Amniotic epithelial cell (primary cell): Measurements from ENCODE around the gene SEC61A1.

ENCODE experiments used
- DNase-seq: peaks from one replicate; pipeline ENCODE4 v3.0.0-alpha.2; 2010; ENCODE audit warnings: low read depth

SEC61A1 gene

GRCh38 chr3:128060473-128061381 is 8.5 kb downstream of the SEC61A1 start:
- DNase-seq: peak; percentile 52

- no peak for DNase-seq
These were observed 10.0 kb downstream of the SEC61A1 start for GRCh38 chr3:128062033-128062745.

GRCh38 chr3:128063865-128064264 is 11.6 kb downstream of the SEC61A1 start:
- no peak for DNase-seq

- no peak for DNase-seq
These were observed 12.7 kb downstream of the SEC61A1 start for GRCh38 chr3:128064962-128065361.

- DNase-seq: no peak
These were observed 13.9 kb downstream of the SEC61A1 start for GRCh38 chr3:128066114-128066513.

GRCh38 chr3:128066676-128067075 is 14.4 kb downstream of the SEC61A1 start:
- DNase-seq: no peak

GRCh38 chr3:128067489-128067888 is 15.3 kb downstream of the SEC61A1 start:
- DNase-seq: no peak

GRCh38 chr3:128068156-128068620 is 16.0 kb downstream of the SEC61A1 start:
- peak; percentile 47 for DNase-seq

- DNase-seq: no peak
These were observed 17.0 kb downstream of the SEC61A1 start for GRCh38 chr3:128069271-128069670.

GRCh38 chr3:128070898-128071591 is 18.8 kb downstream of the SEC61A1 start:
- DNase-seq: no peak

- DNase-seq: no peak
These were observed 19.7 kb downstream of the SEC61A1 start for GRCh38 chr3:128071771-128072453.

- DNase-seq: no peak
These were observed 20.4 kb downstream of the SEC61A1 start for GRCh38 chr3:128072454-128073184.

- DNase-seq: no peak
These were observed 21.0 kb downstream of the SEC61A1 start for GRCh38 chr3:128073185-128073725.

GRCh38 chr3:128073807-128074206 is 21.6 kb downstream of the SEC61A1 start:
- no peak for DNase-seq

GRCh38 chr3:128074851-128075521 is 22.7 kb downstream of the SEC61A1 start:
- peak; percentile 48 for DNase-seq

- peak; percentile 70 for DNase-seq
These were observed 23.6 kb downstream of the SEC61A1 start for GRCh38 chr3:128075522-128076482.

- DNase-seq: no peak
These were observed 24.4 kb downstream of the SEC61A1 start for GRCh38 chr3:128076483-128077201.

- no peak for DNase-seq
These were observed 25.0 kb downstream of the SEC61A1 start for GRCh38 chr3:128077202-128077624.
